T-helper 2 cell treated with Interferon-gamma antibody and Interleukin-4, amounts not matched to agents 5 μg/mL and 100 μg/mL, for 36 hours (primary cell): ENCODE results near the gene RBP5.

Experiments used
- DNase-seq: peaks from one replicate; pipeline ENCODE4 v3.0.0; 2021; ENCODE audit warnings: low spot score
- H3K27ac Mint-ChIP-seq: one replicate; pipeline ENCODE4 v1.8.0; 2021; ENCODE audit warnings: mild to moderate bottlenecking, mixed read lengths
- H3K27me3 Mint-ChIP-seq: one replicate; pipeline ENCODE4 v1.8.0; 2021; ENCODE audit warnings: low read depth, mixed read lengths
- H3K36me3 Mint-ChIP-seq: one replicate; pipeline ENCODE4 v1.8.0; 2021; ENCODE audit warnings: low read depth, mixed read lengths
- H3K4me1 Mint-ChIP-seq: one replicate; pipeline ENCODE4 v1.8.0; 2021; ENCODE audit warnings: low read depth, mixed read lengths
- H3K4me3 Mint-ChIP-seq: one replicate; pipeline ENCODE4 v1.8.0; 2022; ENCODE audit warnings: mild to moderate bottlenecking, moderate library complexity, mixed read lengths
- H3K9me3 Mint-ChIP-seq: one replicate; pipeline ENCODE4 v1.8.0; 2021; ENCODE audit warnings: mixed read lengths

RBP5 gene

GRCh38 chr12:7128681-7129286 lies at the start of gene RBP5:
RBP5 (minus strand) TSS chr12:7128889; CDS start chr12:7128775, 114 bp downstream.
- H3K9me3 Mint-ChIP-seq = no peaks in the 10 kb centered on the region
- no peak within 1 kb of the TSS for H3K27ac Mint-ChIP-seq
- H3K27me3 Mint-ChIP-seq = no peaks in the 10 kb centered on the region
- peak within 1 kb of the TSS; percentile 96 for H3K4me3 Mint-ChIP-seq
- H3K4me1 Mint-ChIP-seq = peaks cover 28% of the 10 kb centered on the region
- DNase-seq = no peak
- peaks cover 19% of the 10 kb centered on the region for H3K36me3 Mint-ChIP-seq

- DNase-seq = no peak
- H3K4me1 Mint-ChIP-seq = no peaks in the 10 kb centered on the region
- no peaks in the 10 kb centered on the region for H3K36me3 Mint-ChIP-seq
- peaks cover 29% of the 10 kb centered on the region for H3K27me3 Mint-ChIP-seq
- no peak overlapping the region for H3K27ac Mint-ChIP-seq
- H3K9me3 Mint-ChIP-seq = no peaks in the 10 kb centered on the region
- no peak overlapping the region for H3K4me3 Mint-ChIP-seq
Measured at GRCh38 chr12:7178481-7178880, 49.8 kb upstream of the RBP5 start.

DNA sequence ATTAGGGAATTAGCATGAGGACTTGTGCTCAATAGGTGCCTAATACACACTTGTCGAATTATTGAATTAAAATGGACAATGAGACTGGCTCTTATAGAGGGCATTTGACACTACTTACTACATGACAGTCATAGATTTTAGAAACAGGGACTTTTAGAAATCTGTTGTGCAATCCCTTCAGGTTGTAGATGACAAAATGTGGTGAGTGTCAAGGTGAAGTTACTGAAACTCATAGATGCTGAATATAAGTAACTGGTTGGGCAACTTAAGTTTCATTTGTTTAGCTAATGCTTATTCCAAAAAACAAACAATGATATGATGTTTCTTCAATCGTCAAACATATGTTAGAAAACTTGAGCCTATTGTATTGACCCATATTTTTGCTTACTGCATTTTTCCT lies 47.9 kb upstream of the RBP5 start:
- Mint-ChIP-seq H3K27me3 (peaks cover 29% of the 10 kb centered on the region), H3K27ac (no peak overlapping the region), H3K9me3 (peaks cover 8% of the 10 kb centered on the region), H3K4me3 (no peak overlapping the region), H3K4me1 (no peaks in the 10 kb centered on the region), H3K36me3 (no peaks in the 10 kb centered on the region)
- no peak for DNase-seq

- H3K36me3 Mint-ChIP-seq = no peaks in the 10 kb centered on the region
- H3K27me3 Mint-ChIP-seq = peaks cover 26% of the 10 kb centered on the region
- DNase-seq = no peak
- H3K4me1 Mint-ChIP-seq = no peaks in the 10 kb centered on the region
- no peak overlapping the region for H3K27ac Mint-ChIP-seq
- peaks cover 18% of the 10 kb centered on the region for H3K9me3 Mint-ChIP-seq
- no peak overlapping the region for H3K4me3 Mint-ChIP-seq
Measured at GRCh38 chr12:7175493-7175892, 46.8 kb upstream of the RBP5 start.

- Mint-ChIP-seq H3K27me3 (peaks cover 17% of the 10 kb centered on the region), H3K27ac (no peak overlapping the region), H3K9me3 (peaks cover 52% of the 10 kb centered on the region), H3K36me3 (peaks cover 2% of the 10 kb centered on the region), H3K4me1 (no peaks in the 10 kb centered on the region), H3K4me3 (no peak overlapping the region)
- DNase-seq = no peak
Measured at GRCh38 chr12:7171854-7172253, 43.2 kb upstream of the RBP5 start.

- DNase-seq = no peak
- Mint-ChIP-seq H3K27ac (no peak overlapping the region), H3K4me3 (no peak overlapping the region), H3K9me3 (peaks cover 60% of the 10 kb centered on the region), H3K27me3 (peaks cover 12% of the 10 kb centered on the region), H3K36me3 (peaks cover 2% of the 10 kb centered on the region), H3K4me1 (no peaks in the 10 kb centered on the region)
Measured at GRCh38 chr12:7169951-7170350, 41.3 kb upstream of the RBP5 start.

DNA sequence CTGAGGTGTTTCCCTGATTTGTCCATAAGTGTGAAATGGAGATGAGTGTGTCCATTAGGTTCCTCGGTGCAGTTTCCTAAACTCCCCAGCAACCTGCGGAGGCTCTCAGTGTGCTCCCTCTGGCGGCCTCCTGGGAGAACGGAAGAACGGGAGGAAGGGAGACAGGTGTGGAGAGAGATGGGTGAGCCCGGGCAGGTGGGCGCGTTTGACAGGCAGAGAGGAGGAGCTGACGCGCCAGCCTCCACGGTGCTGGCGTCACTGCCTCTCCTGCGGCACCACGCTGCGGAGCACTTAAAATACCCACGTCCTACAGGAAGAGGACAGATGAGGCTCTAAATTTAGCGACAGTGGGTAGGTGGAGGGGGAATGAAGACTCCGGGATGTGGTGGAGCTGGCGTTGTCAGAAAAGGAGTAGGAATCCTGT lies 34.0 kb upstream of the RBP5 start:
- H3K9me3 Mint-ChIP-seq = peaks cover 17% of the 10 kb centered on the region
- no peak for DNase-seq
- H3K27ac Mint-ChIP-seq = no peak overlapping the region
- H3K4me3 Mint-ChIP-seq = no peak overlapping the region
- H3K36me3 Mint-ChIP-seq = peaks cover 1% of the 10 kb centered on the region
- H3K27me3 Mint-ChIP-seq = peaks cover 20% of the 10 kb centered on the region
- peaks cover 3% of the 10 kb centered on the region for H3K4me1 Mint-ChIP-seq

- no peak for DNase-seq
- Mint-ChIP-seq H3K36me3 (peaks cover 7% of the 10 kb centered on the region), H3K27ac (no peak overlapping the region), H3K4me3 (no peak overlapping the region), H3K9me3 (peaks cover 8% of the 10 kb centered on the region), H3K27me3 (peaks cover 20% of the 10 kb centered on the region), H3K4me1 (peaks cover 3% of the 10 kb centered on the region)
Measured at GRCh38 chr12:7161811-7162210, 33.1 kb upstream of the RBP5 start.

DNA sequence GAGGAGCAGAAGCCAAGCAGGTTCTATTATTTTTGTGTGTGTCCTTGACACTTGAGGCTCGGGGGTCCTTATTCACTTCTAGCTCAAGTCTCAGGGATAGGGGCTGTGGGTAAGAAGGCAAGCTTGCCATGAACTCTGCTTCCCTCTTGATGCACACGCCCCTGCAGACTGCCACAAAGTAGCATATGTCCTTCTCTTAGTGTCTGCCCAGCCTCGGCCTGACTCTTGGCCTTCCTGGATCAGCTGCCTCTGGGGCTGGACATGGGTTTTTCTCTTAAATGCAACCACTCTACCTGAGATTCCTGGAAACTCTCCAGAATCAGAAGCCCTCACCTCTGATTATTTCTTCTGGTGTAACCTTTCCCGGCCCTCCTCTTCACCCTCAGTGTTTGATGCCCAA lies 32.6 kb upstream of the RBP5 start:
- no peak overlapping the region for H3K27ac Mint-ChIP-seq
- H3K27me3 Mint-ChIP-seq = peaks cover 20% of the 10 kb centered on the region
- peaks cover 4% of the 10 kb centered on the region for H3K9me3 Mint-ChIP-seq
- peaks cover 3% of the 10 kb centered on the region for H3K4me1 Mint-ChIP-seq
- no peak for DNase-seq
- no peak overlapping the region for H3K4me3 Mint-ChIP-seq
- peaks cover 7% of the 10 kb centered on the region for H3K36me3 Mint-ChIP-seq

- Mint-ChIP-seq H3K27me3 (peaks cover 17% of the 10 kb centered on the region), H3K4me3 (no peak overlapping the region), H3K36me3 (peaks cover 9% of the 10 kb centered on the region), H3K4me1 (peaks cover 3% of the 10 kb centered on the region), H3K27ac (peak overlapping the region; percentile 34), H3K9me3 (peaks cover under 1% of the 10 kb centered on the region)
- no peak for DNase-seq
Measured at GRCh38 chr12:7160183-7160582, 31.5 kb upstream of the RBP5 start.

- Mint-ChIP-seq H3K4me3 (no peak overlapping the region), H3K4me1 (peaks cover 3% of the 10 kb centered on the region), H3K27ac (no peak overlapping the region), H3K27me3 (peaks cover 14% of the 10 kb centered on the region), H3K36me3 (peaks cover 19% of the 10 kb centered on the region), H3K9me3 (no peaks in the 10 kb centered on the region)
- DNase-seq = no peak
Measured at GRCh38 chr12:7158781-7159609, 30.3 kb upstream of the RBP5 start.

DNA sequence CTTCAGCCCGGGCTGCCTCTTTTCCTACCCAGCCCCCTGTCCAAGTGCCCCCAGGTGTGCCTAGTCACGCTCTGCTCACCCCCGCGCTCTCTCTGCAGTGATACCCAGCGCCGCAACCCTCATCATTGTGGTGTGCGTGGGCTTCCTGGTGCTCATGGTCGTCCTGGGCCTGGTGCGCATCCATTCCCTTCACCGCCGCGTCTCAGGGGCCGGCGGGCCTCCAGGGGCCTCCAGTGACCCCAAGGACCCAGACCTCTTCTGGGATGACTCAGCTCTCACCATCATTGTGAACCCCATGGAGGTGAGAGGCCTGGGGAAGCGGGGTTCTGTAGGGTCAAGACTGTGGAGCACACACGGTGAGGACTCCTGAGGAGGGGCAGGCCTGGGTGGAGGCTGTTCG lies 28.7 kb upstream of the RBP5 start:
- Mint-ChIP-seq H3K4me3 (no peak overlapping the region), H3K27me3 (peaks cover 4% of the 10 kb centered on the region), H3K4me1 (no peaks in the 10 kb centered on the region), H3K9me3 (no peaks in the 10 kb centered on the region), H3K27ac (no peak overlapping the region), H3K36me3 (peaks cover 25% of the 10 kb centered on the region)
- no peak for DNase-seq

- H3K27ac Mint-ChIP-seq = no peak overlapping the region
- no peaks in the 10 kb centered on the region for H3K27me3 Mint-ChIP-seq
- DNase-seq = no peak
- no peaks in the 10 kb centered on the region for H3K9me3 Mint-ChIP-seq
- H3K4me3 Mint-ChIP-seq = no peak overlapping the region
- peaks cover 25% of the 10 kb centered on the region for H3K36me3 Mint-ChIP-seq
- no peaks in the 10 kb centered on the region for H3K4me1 Mint-ChIP-seq
Measured at GRCh38 chr12:7156259-7157197, 27.8 kb upstream of the RBP5 start.
